22Rv1 (cell line): ENCODE data around the gene AGT.

Experiments
- H3K27ac ChIP-seq: fragments of 450-650 bp; 2 replicates; pipeline ENCODE4 v1.5.1; 2017
- CTCF ChIP-seq: fragments of 450-650 bp; IDR thresholded peaks from 2 replicates; pipeline ENCODE4 v1.5.1; 2017; ENCODE audit warnings: mild to moderate bottlenecking
- ZFX ChIP-seq: fragments of 450-650 bp; IDR thresholded peaks from 2 replicates; pipeline ENCODE4 v1.6.1; 2017; ENCODE audit warnings: antibody characterized with exemption, borderline replicate concordance

Gene AGT

GRCh38 chr1:230713915-230714764 is at the start of gene AGT:
Gene AGT (minus strand): TSS chr1:230714122. CDS start chr1:230710823, 3,299 bp downstream.
- TF ChIP-seq ZFX (no peak), CTCF (no peak)

GRCh38 chr1:230761443-230762167 is 47.7 kb upstream of the AGT start:
- no peak overlapping the region for H3K27ac ChIP-seq
- TF ChIP-seq ZFX (no peak), CTCF (no peak)

More at GRCh38 chr1:230713915-230714764, at the start of gene AGT:
- no peak within 1 kb of the TSS for H3K27ac ChIP-seq

GRCh38 chr1:230760360-230760827 is 46.5 kb upstream of the AGT start:
- H3K27ac ChIP-seq = no peak overlapping the region
- TF ChIP-seq ZFX = no peak
- no peak for TF ChIP-seq CTCF

- TF ChIP-seq CTCF = no peak
- no peak for TF ChIP-seq ZFX
- no peak overlapping the region for H3K27ac ChIP-seq
Measured at GRCh38 chr1:230759369-230760065, 45.6 kb upstream of the AGT start.

- no peak for TF ChIP-seq ZFX
- TF ChIP-seq CTCF = no peak
- H3K27ac ChIP-seq = no peak overlapping the region; the same call in 1 of the 2 replicates
Measured at GRCh38 chr1:230758709-230759368, 44.9 kb upstream of the AGT start.

- peak overlapping the region; percentile 19; the same call in 1 of the 2 replicates for H3K27ac ChIP-seq
Measured at GRCh38 chr1:230757856-230758708, 44.2 kb upstream of the AGT start.

More at GRCh38 chr1:230757856-230758708, 44.2 kb upstream of the AGT start:
- TF ChIP-seq CTCF (no peak), ZFX (no peak)
